ENCODE measurements around the gene VMP1.

Gene VMP1

DNA sequence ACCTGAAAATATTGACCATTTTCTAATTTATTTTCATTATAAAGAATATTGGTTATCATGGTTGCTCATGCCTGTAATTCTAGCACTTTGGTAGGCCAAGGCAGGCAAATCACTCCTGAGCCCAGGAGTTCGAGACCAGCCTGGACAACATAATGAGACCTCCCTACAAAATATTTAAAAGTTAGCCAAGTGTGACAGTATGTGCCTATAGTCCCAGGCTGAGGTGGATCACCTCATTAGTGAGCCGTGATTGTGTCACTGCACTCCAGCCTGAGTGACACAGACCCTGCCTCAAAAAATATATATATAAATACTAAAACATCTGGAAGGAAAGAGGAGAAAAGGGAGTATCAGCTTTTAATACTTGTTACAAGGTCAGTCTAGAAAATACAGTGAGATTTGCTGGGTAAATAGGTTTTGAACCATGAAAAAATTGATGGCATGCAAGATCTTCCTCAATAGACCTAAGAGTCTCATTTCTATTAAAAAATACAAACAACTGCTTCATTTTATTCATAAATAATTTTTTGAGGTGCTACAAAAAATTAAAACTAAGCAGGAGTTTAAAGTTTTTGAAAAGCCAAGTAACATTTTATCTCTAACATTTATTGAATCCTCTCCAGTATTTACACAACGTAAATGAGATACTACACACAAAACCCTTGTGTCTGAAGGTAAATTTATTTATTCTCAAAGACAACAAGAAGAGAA, 137.6 kb downstream of the VMP1 start:
- peak overlapping the region; percentile 46; the same call in 1 of the 2 replicates for H3K27ac ChIP-seq (replicated peaks)
- H3K27me3 ChIP-seq (ENCODE audit: insufficient read depth, poor library complexity, severe bottlenecking), result no peaks in the 10 kb centered on the region
- H3K4me3 ChIP-seq (replicated peaks; ENCODE audit: insufficient read depth, low read length), result no peak overlapping the region
- TF ChIP-seq REST (IDR thresholded peaks at IDR 0.05; ENCODE audit: insufficient replicate concordance, low read depth) (no peak), POLR2AphosphoS5 (IDR thresholded peaks at IDR 0.05; ENCODE audit: low read depth) (no peak), GABPA (IDR thresholded peaks at IDR 0.05; ENCODE audit: low read depth) (no peak), CTCF (IDR thresholded peaks at IDR 0.05; ENCODE audit: insufficient read depth, low read length) (no peak), SPI1 (IDR thresholded peaks at IDR 0.05; ENCODE audit: borderline replicate concordance, low read depth) (no peak)
- DNase-seq (ENCODE audit: low read depth in 1 of 2, low spot score in 1 of 2), result no peak

DNA sequence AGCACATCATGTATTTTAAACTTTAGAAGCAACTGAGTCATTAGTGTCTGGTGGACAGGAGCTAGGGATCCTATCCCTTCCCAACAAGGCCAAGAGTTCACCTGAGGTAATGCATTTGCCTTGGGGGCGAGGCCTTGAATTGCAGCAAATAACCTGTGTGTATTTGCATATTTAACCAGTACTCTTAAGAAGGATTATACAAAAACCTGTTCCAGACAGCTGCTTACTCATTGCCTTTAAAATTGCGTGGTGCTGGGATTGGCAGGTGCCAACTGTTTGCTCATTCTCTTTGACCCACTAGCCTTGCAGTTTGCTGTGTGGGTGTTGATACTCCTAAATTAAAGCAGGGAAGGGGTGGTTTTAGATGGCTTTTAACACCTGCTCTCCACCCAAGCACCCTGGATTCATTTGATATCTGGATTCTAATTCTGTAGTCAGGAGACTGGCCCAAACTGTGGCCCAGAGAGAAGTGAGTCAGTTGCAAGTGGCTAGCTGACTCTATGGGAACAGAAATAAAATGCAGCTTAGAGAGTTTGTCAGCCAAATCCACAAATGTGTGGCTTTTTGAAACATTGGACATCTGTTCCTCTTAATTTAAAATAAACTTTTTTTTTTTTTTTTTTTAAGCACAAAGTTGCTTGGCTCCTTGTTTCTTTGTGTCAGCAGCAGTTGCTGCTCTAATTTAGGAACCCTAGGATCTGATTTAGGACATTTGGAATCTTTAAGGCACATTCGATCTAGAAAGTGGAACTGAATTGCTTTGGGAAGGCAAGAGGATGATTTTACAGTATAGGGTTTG, 138.3 kb downstream of the VMP1 start:
- no peaks in the 10 kb centered on the region for H3K27me3 ChIP-seq (ENCODE audit: insufficient read depth, poor library complexity, severe bottlenecking)
- H3K4me3 ChIP-seq (replicated peaks; ENCODE audit: insufficient read depth, low read length), result no peak overlapping the region
- TF ChIP-seq CTCF (IDR thresholded peaks at IDR 0.05; ENCODE audit: insufficient read depth, low read length) (no peak), REST (IDR thresholded peaks at IDR 0.05; ENCODE audit: insufficient replicate concordance, low read depth) (no peak), POLR2AphosphoS5 (IDR thresholded peaks at IDR 0.05; ENCODE audit: low read depth) (no peak), GABPA (IDR thresholded peaks at IDR 0.05; ENCODE audit: low read depth) (no peak), SPI1 (IDR thresholded peaks at IDR 0.05; ENCODE audit: borderline replicate concordance, low read depth) (no peak; the same call in 1 of the 2 replicates)
- DNase-seq (ENCODE audit: low read depth in 1 of 2, low spot score in 1 of 2), result peak in 1 of 2 experiments; percentile 12
- H3K27ac ChIP-seq (replicated peaks), result peak overlapping the region; percentile 46

DNA sequence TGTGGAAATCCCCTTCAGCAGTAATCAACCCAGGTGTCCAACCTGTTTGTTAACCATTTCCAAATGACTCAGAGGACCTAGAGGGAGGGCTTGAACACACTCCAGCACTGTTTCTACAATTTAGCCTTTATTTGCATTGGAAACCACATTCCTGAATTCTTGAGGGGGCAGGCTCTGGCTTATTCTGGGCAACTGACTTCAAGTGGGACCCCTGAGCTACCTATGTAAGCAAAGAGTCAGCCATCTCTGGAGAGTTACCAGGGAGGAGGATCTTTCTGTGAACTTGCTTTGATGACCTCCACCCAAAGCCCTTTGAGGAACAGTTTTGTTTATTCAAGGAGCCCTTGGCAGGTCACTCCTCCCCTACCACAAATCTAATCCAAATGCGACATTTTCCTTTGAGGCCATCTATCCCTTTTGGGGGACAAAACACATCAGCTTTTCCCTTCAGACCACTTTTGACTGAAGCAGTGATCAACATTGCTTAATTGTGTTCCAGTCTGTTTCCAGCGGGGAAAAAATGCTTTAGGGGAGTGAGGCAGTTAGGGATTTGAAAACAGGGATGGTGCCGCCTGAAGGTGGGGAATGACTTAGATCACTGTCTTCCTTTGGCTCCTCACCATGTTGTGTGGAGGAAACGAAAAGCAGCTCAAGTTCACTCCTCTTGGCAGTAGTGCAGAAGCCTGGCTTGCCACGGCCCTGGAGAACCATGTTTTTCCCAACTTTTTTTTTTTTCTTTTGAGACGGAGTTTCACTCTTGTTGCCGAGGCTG, 139.1 kb downstream of the VMP1 start:
- no peaks in the 10 kb centered on the region for H3K27me3 ChIP-seq (ENCODE audit: insufficient read depth, poor library complexity, severe bottlenecking)
- DNase-seq (ENCODE audit: low read depth in 1 of 2, low spot score in 1 of 2), result peak in 1 of 2 experiments; percentile 24
- peak overlapping the region; percentile 46; the same call in 1 of the 2 replicates for H3K27ac ChIP-seq (replicated peaks)
- TF ChIP-seq CTCF (IDR thresholded peaks at IDR 0.05; ENCODE audit: insufficient read depth, low read length) (no peak), POLR2AphosphoS5 (IDR thresholded peaks at IDR 0.05; ENCODE audit: low read depth) (no peak), GABPA (IDR thresholded peaks at IDR 0.05; ENCODE audit: low read depth) (no peak), SPI1 (IDR thresholded peaks at IDR 0.05; ENCODE audit: borderline replicate concordance, low read depth) (no peak), REST (IDR thresholded peaks at IDR 0.05; ENCODE audit: insufficient replicate concordance, low read depth) (no peak)
- H3K4me3 ChIP-seq (replicated peaks; ENCODE audit: insufficient read depth, low read length), result no peak overlapping the region
